ENCODE results near the gene GTF2B.
"Not testable (repeated sequence)": the region's sequence is repeated elsewhere in the genome, so short reads cannot be mapped to it uniquely, and the experiment has no call there.

The GTF2B gene

GRCh38 chr1:88897070-88897730, 5.8 kb upstream of the GTF2B start:
- H3K4me1 Mint-ChIP-seq, result peaks cover 12% of the 10 kb centered on the region
- ATAC-seq, result no peak
- no peak overlapping the region for H3K4me3 Mint-ChIP-seq
- H3K27ac Mint-ChIP-seq, result no peak overlapping the region
- no peaks in the 10 kb centered on the region for H3K27me3 Mint-ChIP-seq
- no peak for DNase-seq
- H3K9me3 Mint-ChIP-seq, result peaks cover 4 to 5% of the 10 kb centered on the region in 2 donors

- ATAC-seq (no peak), DNase-seq (peak in 1 of 2 donors; percentile 24)
- peak overlapping the region; percentile 88 to 97 for H3K4me3 Mint-ChIP-seq
- H3K4me1 Mint-ChIP-seq, result peaks cover 39% of the 10 kb centered on the region
- H3K27me3 Mint-ChIP-seq, result no peaks in the 10 kb centered on the region
- peak overlapping the region in 1 of 2 donors; percentile 29 for H3K27ac Mint-ChIP-seq
- H3K9me3 Mint-ChIP-seq, result peaks cover 7% of the 10 kb centered on the region in 2 donors
Observed at GRCh38 chr1:88892357-88892877, 1.1 kb upstream of the GTF2B start.

- ATAC-seq, result no peak
- Mint-ChIP-seq H3K27ac (peak overlapping the region; percentile 14 to 95), H3K4me3 (peak overlapping the region; percentile 88 to 97), H3K9me3 (peaks cover 7% of the 10 kb centered on the region in 2 donors), H3K27me3 (no peaks in the 10 kb centered on the region), H3K4me1 (peaks cover 39% of the 10 kb centered on the region)
- DNase-seq, result no peak
Observed at GRCh38 chr1:88891951-88892340, 579 bp upstream of the GTF2B start.

- Mint-ChIP-seq H3K27me3 (no peaks in the 10 kb centered on the region), H3K9me3 (peaks cover 7% of the 10 kb centered on the region in 2 donors), H3K27ac (peak overlapping the region; percentile 95 to 97), H3K4me1 (peaks cover 39% of the 10 kb centered on the region), H3K4me3 (peak overlapping the region; percentile 88 to 97)
- ATAC-seq, result peak; percentile 55
- DNase-seq, result no peak
Observed at GRCh38 chr1:88890791-88891317, 513 bp downstream of the GTF2B start.

- Mint-ChIP-seq H3K27ac (peak overlapping the region; percentile 95 to 97), H3K9me3 (peaks cover 7% of the 10 kb centered on the region in 2 donors), H3K4me1 (peaks cover 39% of the 10 kb centered on the region)
Observed at GRCh38 chr1:88890131-88890530, 1.2 kb downstream of the GTF2B start.

GRCh38 chr1:88888750-88889149, 2.6 kb downstream of the GTF2B start:
- ATAC-seq (peak; percentile 66), DNase-seq (no peak)

More at GRCh38 chr1:88890131-88890530, 1.2 kb downstream of the GTF2B start:
- Mint-ChIP-seq H3K27me3 (no peaks in the 10 kb centered on the region), H3K4me3 (peak overlapping the region; percentile 88 to 97)
- DNase-seq (no peak), ATAC-seq (no peak)

GRCh38 chr1:88885933-88886332, 5.4 kb downstream of the GTF2B start:
- H3K27ac Mint-ChIP-seq, result no peak overlapping the region
- H3K4me3 Mint-ChIP-seq, result no peak overlapping the region
- H3K27me3 Mint-ChIP-seq, result no peaks in the 10 kb centered on the region
- ATAC-seq, result no peak
- peaks cover 51% of the 10 kb centered on the region for H3K4me1 Mint-ChIP-seq
- DNase-seq, result no peak
- no peaks in the 10 kb centered on the region for H3K9me3 Mint-ChIP-seq

More at GRCh38 chr1:88888750-88889149, 2.6 kb downstream of the GTF2B start:
- peak overlapping the region; percentile 64 to 74 for H3K4me3 Mint-ChIP-seq
- H3K9me3 Mint-ChIP-seq, result peaks cover 7% of the 10 kb centered on the region in 2 donors
- H3K4me1 Mint-ChIP-seq, result peaks cover 46% of the 10 kb centered on the region
- peak overlapping the region in 1 of 2 donors; percentile 19 for H3K27ac Mint-ChIP-seq
- no peaks in the 10 kb centered on the region for H3K27me3 Mint-ChIP-seq

- no peak for DNase-seq
- Mint-ChIP-seq H3K4me1 (peaks cover 43% of the 10 kb centered on the region), H3K9me3 (no peaks in the 10 kb centered on the region), H3K27ac (no peak overlapping the region), H3K27me3 (no peaks in the 10 kb centered on the region), H3K4me3 (no peak overlapping the region)
- ATAC-seq, result no peak
Observed at GRCh38 chr1:88883156-88883555, 8.2 kb downstream of the GTF2B start.

- not testable (repeated sequence) for H3K4me3 Mint-ChIP-seq, DNase-seq, H3K9me3 Mint-ChIP-seq, H3K27me3 Mint-ChIP-seq, ATAC-seq
- peak overlapping the region; percentile 19 to 71 for H3K27ac Mint-ChIP-seq
- peaks cover 45% of the 10 kb centered on the region for H3K4me1 Mint-ChIP-seq
Observed at GRCh38 chr1:88880717-88881116, 10.7 kb downstream of the GTF2B start.

- Mint-ChIP-seq H3K4me1 (peaks cover 52% of the 10 kb centered on the region), H3K27ac (no peak overlapping the region)
Observed at GRCh38 chr1:88878731-88879130, 12.6 kb downstream of the GTF2B start.

GRCh38 chr1:88877911-88878310, 13.5 kb downstream of the GTF2B start:
- Mint-ChIP-seq H3K4me1 (peaks cover 47% of the 10 kb centered on the region), H3K4me3 (no peak overlapping the region), H3K9me3 (no peaks in the 10 kb centered on the region), H3K27me3 (no peaks in the 10 kb centered on the region), H3K27ac (no peak overlapping the region)
- DNase-seq (no peak), ATAC-seq (no peak)

More at GRCh38 chr1:88878731-88879130, 12.6 kb downstream of the GTF2B start:
- H3K4me3 Mint-ChIP-seq, result no peak overlapping the region
- H3K9me3 Mint-ChIP-seq, result no peaks in the 10 kb centered on the region
- ATAC-seq (no peak), DNase-seq (no peak)
- no peaks in the 10 kb centered on the region for H3K27me3 Mint-ChIP-seq

GRCh38 chr1:88877382-88877825, 14.0 kb downstream of the GTF2B start:
- H3K4me3 Mint-ChIP-seq, result no peak overlapping the region
- H3K9me3 Mint-ChIP-seq, result no peaks in the 10 kb centered on the region
- no peak for DNase-seq
- peak overlapping the region in 1 of 2 donors; percentile 48 for H3K27ac Mint-ChIP-seq
- no peaks in the 10 kb centered on the region for H3K27me3 Mint-ChIP-seq
- H3K4me1 Mint-ChIP-seq, result peaks cover 46% of the 10 kb centered on the region
- no peak for ATAC-seq

- H3K4me3 Mint-ChIP-seq, result no peak overlapping the region
Observed at GRCh38 chr1:88876573-88877365, 14.6 kb downstream of the GTF2B start.

GRCh38 chr1:88875595-88875994, 15.8 kb downstream of the GTF2B start:
- Mint-ChIP-seq H3K27ac (no peak overlapping the region), H3K27me3 (no peaks in the 10 kb centered on the region), H3K4me1 (peaks cover 42% of the 10 kb centered on the region), H3K4me3 (no peak overlapping the region), H3K9me3 (no peaks in the 10 kb centered on the region)
- DNase-seq, result no peak
- ATAC-seq, result no peak

More at GRCh38 chr1:88876573-88877365, 14.6 kb downstream of the GTF2B start:
- Mint-ChIP-seq H3K9me3 (no peaks in the 10 kb centered on the region), H3K27ac (no peak overlapping the region), H3K4me1 (peaks cover 40% of the 10 kb centered on the region), H3K27me3 (no peaks in the 10 kb centered on the region)
- no peak for ATAC-seq
- DNase-seq, result no peak

GRCh38 chr1:88873737-88874349, 17.5 kb downstream of the GTF2B start:
- ATAC-seq (no peak), DNase-seq (no peak)
- Mint-ChIP-seq H3K9me3 (no peaks in the 10 kb centered on the region), H3K4me1 (peaks cover 50% of the 10 kb centered on the region), H3K27ac (no peak overlapping the region), H3K4me3 (no peak overlapping the region), H3K27me3 (no peaks in the 10 kb centered on the region)
